H1 (cell line): ENCODE results near the gene ZCCHC3. TPM values are rescaled to one million over a fixed set of nuclear protein-coding genes. Genes with fewer than 3 reads are reported as not detected.

Experiments
- CTCF ChIA-PET: fragments of 300-600 bp; sonication (Branson Sonifier 250); formaldehyde crosslinking; loops from one replicate; lab custom pipeline; 2021; ENCODE audit not compliant: partially characterized antibody; lab: Charles Lee
- POLR2A ChIA-PET: fragments of 300-600 bp; sonication (Branson Sonifier 250); formaldehyde crosslinking; loops from one replicate; lab custom pipeline; 2021; ENCODE audit warnings: inconsistent platforms; ENCODE audit not compliant: partially characterized antibody; lab: Charles Lee
- DNase-seq, 2 experiments: peaks; one replicate each; pipeline versions ENCODE4 v3.0.0 to v3.0.0-alpha.2; 2010 to 2022; ENCODE audit warnings: low spot score in 2 of 2, low read depth in 1 of 2, mixed read lengths in 1 of 2
- FAIRE-seq: peaks from 2 replicates; lab custom pipeline; 2011; peaks lifted over from hg19 to GRCh38; lab: Jason Lieb, UNC
- H2AFZ ChIP-seq: 2 replicates; pipeline ENCODE4 v1.8.1; 2012; ENCODE audit warnings: low read length, inconsistent platforms
- H2AK5ac ChIP-seq: 2 replicates; pipeline ENCODE4 v1.6.1; 2013; ENCODE audit warnings: low read depth, low read length
- H2BK120ac ChIP-seq: replicated peaks from 2 replicates; pipeline ENCODE3; 2013; ENCODE audit warnings: low read depth, low read length, inconsistent platforms
- H2BK12ac ChIP-seq: 2 replicates; pipeline ENCODE4 v1.6.1; 2013; ENCODE audit warnings: low read depth, low read length
- H2BK15ac ChIP-seq: 2 replicates; pipeline ENCODE4 v1.6.1; 2013; ENCODE audit warnings: low read length
- H2BK20ac ChIP-seq: 2 replicates; pipeline ENCODE4 v1.6.1; 2013; ENCODE audit warnings: low read length
- H2BK5ac ChIP-seq: 2 replicates; pipeline ENCODE4 v1.6.1; 2013; ENCODE audit warnings: low read depth, low read length
- H3K14ac ChIP-seq: 2 replicates; pipeline ENCODE4 v1.6.1; 2013; ENCODE audit warnings: inconsistent platforms; ENCODE audit not compliant: insufficient read length
- H3K18ac ChIP-seq: 2 replicates; pipeline ENCODE4 v1.6.1; 2013; ENCODE audit warnings: low read length; ENCODE audit errors: extremely low read depth
- H3K23ac ChIP-seq: 2 replicates; pipeline ENCODE4 v1.6.1; 2013; ENCODE audit warnings: inconsistent platforms; ENCODE audit not compliant: insufficient read length
- H3K23me2 ChIP-seq: 2 replicates; pipeline ENCODE4 v1.6.1; 2013; ENCODE audit warnings: low read depth, low read length
- H3K27ac ChIP-seq: 2 replicates; pipeline ENCODE4 v1.6.1; 2011; ENCODE audit warnings: low read depth, low read length, inconsistent platforms
- H3K27me3 ChIP-seq, 4 experiments: replicated peaks in 1 of 4; 1 replicate in 1 of 4; 2 replicates in 3 of 4; pipeline versions ENCODE4 v1.6.1 to v1.8.1; 2011 to 2013; ENCODE audit warnings: low read length in 3 of 4, mild to moderate bottlenecking in 3 of 4, inconsistent platforms in 2 of 4, mixed read lengths in 2 of 4, moderate library complexity in 1 of 4; ENCODE audit not compliant: control insufficient read depth in 3 of 4, insufficient read depth in 3 of 4; ENCODE audit errors: extremely low read depth in 1 of 4
- H3K36me3 ChIP-seq, 4 experiments: 2 replicates each; pipeline versions ENCODE4 v1.6.1 to v1.8.1; 2011 to 2013; ENCODE audit warnings: mild to moderate bottlenecking in 4 of 4, low read length in 3 of 4, moderate library complexity in 2 of 4, control low read depth in 1 of 4, inconsistent platforms in 1 of 4; ENCODE audit not compliant: insufficient read depth in 4 of 4, control insufficient read depth in 2 of 4
- H3K4ac ChIP-seq: replicated peaks from 2 replicates; pipeline ENCODE3; 2013; ENCODE audit warnings: low read length, low read depth, mixed read lengths, inconsistent platforms; ENCODE audit not compliant: insufficient read length
- H3K4me1 ChIP-seq, 4 experiments: replicated peaks in 1 of 4; 1 replicate in 1 of 4; 2 replicates in 3 of 4; pipeline versions ENCODE4 v1.6.1 to v1.8.1; 2011 to 2013; ENCODE audit warnings: low read length in 3 of 4, inconsistent platforms in 2 of 4, mixed read lengths in 1 of 4; ENCODE audit not compliant: insufficient read depth in 4 of 4, control insufficient read depth in 3 of 4
- H3K4me2 ChIP-seq, 2 experiments: 2 replicates each; pipeline versions ENCODE4 v1.6.1 to v1.8.1; 2011 to 2013; ENCODE audit warnings: low read depth in 2 of 2, low read length in 2 of 2, control low read depth in 1 of 2, inconsistent platforms in 1 of 2, mild to moderate bottlenecking in 1 of 2; ENCODE audit not compliant: insufficient read depth in 1 of 2
- H3K4me3 ChIP-seq, 4 experiments: fragments of 200-600, 300-600 bp in 1 of 4; sonication (generic), shearing (Covaris generic), sonication (Bioruptor Twin) in 1 of 4; 2 replicates each; pipeline versions ENCODE4 v1.5.1 to v1.8.1; 2011 to 2016; ENCODE audit warnings: low read length in 4 of 4, low read depth in 3 of 4, control low read depth in 2 of 4, inconsistent platforms in 2 of 4, mild to moderate bottlenecking in 2 of 4, mixed read lengths in 1 of 4, moderate library complexity in 1 of 4; ENCODE audit not compliant: insufficient read depth in 2 of 4; ENCODE audit errors: extremely low read depth in 1 of 4
- H3K56ac ChIP-seq: replicated peaks from 2 replicates; pipeline ENCODE3; 2013; ENCODE audit warnings: low read depth, mild to moderate bottlenecking, mixed read lengths, low read length, inconsistent platforms; ENCODE audit not compliant: insufficient read length
- H3K79me1 ChIP-seq: 2 replicates; pipeline ENCODE4 v1.6.1; 2013; ENCODE audit warnings: low read depth, low read length, control low read depth
- H3K79me2 ChIP-seq, 2 experiments: 2 replicates each; pipeline versions ENCODE4 v1.6.1 to v1.8.1; 2012 to 2013; ENCODE audit warnings: low read length in 2 of 2, mild to moderate bottlenecking in 2 of 2, inconsistent platforms in 1 of 2; ENCODE audit not compliant: insufficient read depth in 2 of 2, control insufficient read depth in 1 of 2
- H3K9ac ChIP-seq, 4 experiments: replicated peaks in 1 of 4; 1 replicate in 1 of 4; 2 replicates in 3 of 4; pipeline versions ENCODE4 v1.6.1 to v1.8.1; 2011 to 2013; ENCODE audit warnings: low read depth in 3 of 4, low read length in 3 of 4, control low read depth in 2 of 4, mild to moderate bottlenecking in 2 of 4, moderate library complexity in 2 of 4, inconsistent platforms in 1 of 4; ENCODE audit errors: extremely low read depth in 1 of 4
- H3K9me3 ChIP-seq, 2 experiments: 2 replicates each; pipeline versions ENCODE4 v1.6.1 to v1.8.1; 2012 to 2013; ENCODE audit warnings: mild to moderate bottlenecking in 2 of 2, moderate library complexity in 2 of 2, control low read depth in 1 of 2, inconsistent platforms in 1 of 2, low read depth in 1 of 2, low read length in 1 of 2, mixed read lengths in 1 of 2; ENCODE audit not compliant: insufficient read depth in 2 of 2
- H4K20me1 ChIP-seq, 2 experiments: replicated peaks in 1 of 2; 2 replicates each; pipeline versions ENCODE3 to v1.8.1; 2011 to 2013; ENCODE audit warnings: inconsistent platforms in 2 of 2, low read length in 2 of 2, mild to moderate bottlenecking in 1 of 2; ENCODE audit not compliant: insufficient read depth in 2 of 2, control insufficient read depth in 1 of 2
- H4K5ac ChIP-seq: 2 replicates; pipeline ENCODE4 v1.6.1; 2013; ENCODE audit warnings: low read length, low read depth, mixed read lengths, inconsistent platforms; ENCODE audit not compliant: insufficient read length
- H4K8ac ChIP-seq: 2 replicates; pipeline ENCODE4 v1.8.0; 2013; ENCODE audit warnings: mild to moderate bottlenecking, moderate library complexity, low read length, inconsistent platforms; ENCODE audit not compliant: insufficient read depth; ENCODE audit errors: extremely low read depth
- H4K91ac ChIP-seq: replicated peaks from 2 replicates; pipeline ENCODE3; 2013; ENCODE audit warnings: low read length, mixed read lengths, inconsistent platforms; ENCODE audit not compliant: insufficient read length
- CHD1 ChIP-seq: IDR thresholded peaks from 2 replicates; pipeline ENCODE4 v1.6.1; 2012; ENCODE audit warnings: low read depth, low read length, improper control_type of control experiment
- CREB1 ChIP-seq: IDR thresholded peaks from 2 replicates; pipeline ENCODE4 v1.6.1; 2012; ENCODE audit warnings: inconsistent platforms
- EZH2 ChIP-seq: fragments of 200-600 bp; sonication (generic); IDR thresholded peaks from 2 replicates; pipeline ENCODE4 v1.7.1; 2012; ENCODE audit warnings: low read depth, mild to moderate bottlenecking, moderate library complexity, low read length, inconsistent platforms; ENCODE audit not compliant: severe bottlenecking
- GABPA ChIP-seq: IDR thresholded peaks from 2 replicates; pipeline ENCODE4 v1.6.1; 2011; ENCODE audit warnings: mild to moderate bottlenecking, low read length, moderate library complexity, borderline replicate concordance; ENCODE audit not compliant: insufficient read depth
- KDM5A ChIP-seq: fragments of 200-600 bp; IDR thresholded peaks from 2 replicates; pipeline ENCODE4 v1.7.1; 2012; ENCODE audit warnings: mild to moderate bottlenecking, low read length, inconsistent platforms, mixed read lengths
- PHF8 ChIP-seq: fragments of 200-600 bp; sonication (generic); conservative IDR thresholded peaks from 2 replicates; pipeline ENCODE4 v1.7.1; 2012; ENCODE audit warnings: low read depth, mild to moderate bottlenecking, inconsistent platforms, low read length, moderate library complexity
- POLR2A ChIP-seq, 2 experiments: IDR thresholded peaks; 1 replicate in 1 of 2; 2 replicates in 1 of 2; pipeline ENCODE4 v1.6.1; 2011; ENCODE audit warnings: low read depth in 2 of 2, low read length in 2 of 2, mild to moderate bottlenecking in 2 of 2; ENCODE audit errors: control extremely low read depth in 1 of 2
- SIN3A ChIP-seq, 2 experiments: IDR thresholded peaks in 1 of 2; conservative IDR thresholded peaks in 1 of 2; 2 replicates each; pipeline ENCODE4 v1.6.1; 2011 to 2012; ENCODE audit warnings: low read length in 2 of 2, improper control_type of control experiment in 1 of 2, low read depth in 1 of 2, mild to moderate bottlenecking in 1 of 2
- TAF7 ChIP-seq: optimal IDR thresholded peaks from 2 replicates; pipeline ENCODE3; 2011; ENCODE audit warnings: low read depth, mild to moderate bottlenecking, inconsistent platforms, low read length, moderate library complexity, borderline replicate concordance
- YY1 ChIP-seq: IDR thresholded peaks from 2 replicates; pipeline ENCODE4 v1.6.1; 2011; ENCODE audit warnings: low read depth, mild to moderate bottlenecking, low read length
- WGBS, 2 experiments: shearing (Covaris generic) in 1 of 2; methylation state at CpG; one replicate each; pipeline versions ENCODE4 v1.1.6 to v1.1.7; 2013 to 2015; ENCODE audit warnings: low lambda C conversion rate in 2 of 2, mixed read lengths in 2 of 2, inconsistent platforms in 1 of 2, low coverage in 1 of 2, missing lambda C conversion rate in 1 of 2; ENCODE audit not compliant: insufficient replicate concordance in 2 of 2, insufficient coverage in 1 of 2, insufficient read length in 1 of 2; ENCODE audit errors: extremely low coverage in 1 of 2, missing lambda C conversion rate in 1 of 2; 5-methylcytosine and 5-hydroxymethylcytosine counted together
- polyA plus RNA-seq, 7 experiments: library from polyadenylated mRNA; depleted of rRNA in 3 of 7; stranded (reverse) in 5 of 7; unstranded in 2 of 7; fragments of >200 nt in 5 of 7; fragments of 200-250 nt in 2 of 7; gene quantifications; 1 replicate in 5 of 7; 2 replicates in 1 of 7; 4 replicates in 1 of 7; pipeline versions ENCODE4 v1.2.1 to v1.2.3, GENCODE V29; 2011 to 2013; ENCODE audit warnings: missing spikeins in 2 of 7, mixed read lengths in 2 of 7
- total RNA-seq: library from RNA; stranded (reverse); fragmentation: NEBNext Ultra II Directional; extraction: Animal tissue kit (Norgen Biotek cat#: 25700); gene quantifications from 2 replicates; pipeline ENCODE4 v1.2.1, GENCODE V29; 2021
- TF ChIP-seq, protein P1 (sequence below): IDR thresholded peaks from 2 replicates; pipeline ENCODE4 v1.6.1; 2012; ENCODE audit warnings: inconsistent platforms

The ZCCHC3 gene
- total and polyA plus RNA-seq, 2 of the 8 experiments (the other 6 are each of a cell fraction or from before 2014, with no cell fraction given): 33.7 to 52.4 TPM

DNA sequence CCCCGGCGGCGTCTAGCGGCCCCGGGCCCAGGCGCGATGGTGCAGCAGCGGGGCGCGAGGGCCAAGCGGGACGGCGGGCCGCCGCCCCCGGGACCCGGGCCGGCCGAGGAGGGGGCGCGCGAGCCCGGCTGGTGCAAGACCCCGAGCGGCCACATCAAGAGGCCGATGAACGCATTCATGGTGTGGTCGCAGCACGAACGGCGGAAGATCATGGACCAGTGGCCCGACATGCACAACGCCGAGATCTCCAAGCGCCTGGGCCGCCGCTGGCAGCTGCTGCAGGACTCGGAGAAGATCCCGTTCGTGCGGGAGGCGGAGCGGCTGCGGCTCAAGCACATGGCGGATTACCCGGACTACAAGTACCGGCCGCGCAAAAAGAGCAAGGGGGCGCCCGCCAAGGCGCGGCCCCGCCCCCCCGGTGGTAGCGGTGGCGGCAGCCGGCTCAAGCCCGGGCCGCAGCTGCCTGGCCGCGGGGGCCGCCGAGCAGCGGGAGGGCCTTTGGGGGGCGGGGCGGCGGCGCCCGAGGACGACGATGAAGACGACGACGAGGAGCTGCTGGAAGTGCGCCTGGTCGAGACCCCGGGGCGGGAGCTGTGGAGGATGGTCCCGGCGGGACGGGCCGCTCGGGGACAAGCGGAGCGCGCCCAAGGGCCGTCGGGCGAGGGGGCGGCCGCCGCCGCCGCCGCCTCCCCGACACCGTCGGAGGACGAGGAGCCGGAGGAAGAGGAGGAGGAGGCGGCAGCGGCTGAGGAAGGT, 28.7 kb downstream of the ZCCHC3 start:
- H3K79me1 ChIP-seq: peaks cover 12% of the 10 kb centered on the region
- peaks cover 0 to 3% (median 0%) of the 10 kb centered on the region in 4 experiments; a peak in 1 of 8 replicates for H3K36me3 ChIP-seq
- DNase-seq (peak in 1 of 2 experiments; percentile 79), FAIRE-seq (no peak)
- H3K27ac ChIP-seq: peak overlapping the region; percentile 90
- H4K5ac ChIP-seq: peak overlapping the region; percentile 82
- POLR2A ChIA-PET: interaction anchor here (0.7 to 7.7 kb wide), 22 partner anchors 11 to 121 kb away, joined by 3 to 97 read pairs (median 4); partner anchors contain the start of genes NRSN2 and TRIB3
- CTCF ChIA-PET: interaction anchor here (1.0 to 3.9 kb wide), 3 partner anchors 11 to 59 kb away, joined by 3 to 12 read pairs (median 3); no protein-coding TSS in a partner anchor
- H3K23ac ChIP-seq: no peak overlapping the region
- 1% methylated on average over 40 of the region's 103 CpGs; no CpG with 5 or more reads in 1 of the 2 experiments for WGBS, 2 experiments
- no peak overlapping the region for H3K4ac ChIP-seq
- no peak overlapping the region for H2BK120ac ChIP-seq
- peak overlapping the region; percentile 95 for H3K18ac ChIP-seq
- peak overlapping the region; percentile 27 to 85 for H3K4me2 ChIP-seq
- no peaks in the 10 kb centered on the region for H3K9me3 ChIP-seq
- no peak overlapping the region; the same call in 1 of the 2 replicates for H2BK12ac ChIP-seq
- H4K91ac ChIP-seq: peak overlapping the region; percentile 95
- H3K4me1 ChIP-seq: peaks cover 12 to 37% (median 21%) of the 10 kb centered on the region in 4 experiments
- peak overlapping the region; percentile 98 for H2BK5ac ChIP-seq
- H4K20me1 ChIP-seq: peaks cover 19 to 29% of the 10 kb centered on the region in 2 experiments
- peak overlapping the region; percentile 96 for H3K56ac ChIP-seq
- no peaks in the 10 kb centered on the region for H3K27me3 ChIP-seq
- H3K79me2 ChIP-seq: peaks cover 7 to 31% of the 10 kb centered on the region in 2 experiments
- peak overlapping the region; percentile 68 to 95 (median 91) for H3K4me3 ChIP-seq
- H2BK15ac ChIP-seq: peak overlapping the region; percentile 81; the same call in 1 of the 2 replicates
- no peak overlapping the region; the same call in 1 of the 2 replicates for H2BK20ac ChIP-seq
- H3K14ac ChIP-seq: no peak overlapping the region
- H2AK5ac ChIP-seq: no peak overlapping the region
- no peak overlapping the region for H2AFZ ChIP-seq
- peak overlapping the region; percentile 90 for H4K8ac ChIP-seq
- peak overlapping the region; percentile 53 to 94 (median 90) for H3K9ac ChIP-seq
- H3K23me2 ChIP-seq: peaks cover 9% of the 10 kb centered on the region; the same call in 1 of the 2 replicates
- TF ChIP-seq CHD1: no peak
- TF ChIP-seq CREB1: no peak
- TF ChIP-seq, protein P1, sequence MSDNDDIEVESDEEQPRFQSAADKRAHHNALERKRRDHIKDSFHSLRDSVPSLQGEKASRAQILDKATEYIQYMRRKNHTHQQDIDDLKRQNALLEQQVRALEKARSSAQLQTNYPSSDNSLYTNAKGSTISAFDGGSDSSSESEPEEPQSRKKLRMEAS: peak; percentile 76
- no peak for TF ChIP-seq GABPA
- no peak for TF ChIP-seq KDM5A
- peak in 1 of 2 experiments; percentile 61; a peak in 1 of 3 replicates for TF ChIP-seq POLR2A (IDR thresholded peaks at IDR 0.05; ENCODE audit: control extremely low read depth in 1 of 2, low read depth in 2 of 2, low read length in 2 of 2)
- TF ChIP-seq SIN3A (conservative IDR thresholded peaks at IDR 0.05 in 1 of 2, IDR thresholded peaks at IDR 0.05 in 1 of 2; ENCODE audit: low read depth in 1 of 2, low read length in 2 of 2): peak in 1 of 2 experiments; percentile 43; a peak in 1 of 4 replicates
- TF ChIP-seq YY1: peak; percentile 19; the same call in 1 of the 2 replicates
- no peak for TF ChIP-seq EZH2
- TF ChIP-seq PHF8: peak; percentile 45; the same call in 1 of the 2 replicates
- TF ChIP-seq TAF7: no peak
